SK-N-SH (cell line): ENCODE measurements around the gene TMEM69. TPM values are rescaled to one million over a fixed set of nuclear protein-coding genes. Genes with fewer than 3 reads are reported as not detected.
"Not testable (repeated sequence)": the region's sequence is repeated elsewhere in the genome, so short reads cannot be mapped to it uniquely, and the experiment has no call there.

ENCODE experiments used
- CTCF ChIA-PET: fragments of 300-600, 350-600 bp; formaldehyde crosslinking; extraction: SDS; loops from one replicate; lab custom pipeline; 2021; lab: Yijun Ruan, JAX
- POLR2A ChIA-PET: fragments of 350-600 bp; sonication (Branson Sonifier 250); formaldehyde crosslinking; extraction: SDS; loops from one replicate; lab custom pipeline; 2020; ENCODE audit warnings: antibody characterized with exemption, inconsistent platforms; lab: Yijun Ruan, JAX
- DNase-seq: peaks from one replicate; pipeline ENCODE4 v3.0.0; 2012
- H2AFZ ChIP-seq: fragments of 200-600 bp; sonication (generic); 2 replicates; pipeline ENCODE4 v1.8.1; 2016; ENCODE audit warnings: antibody characterized with exemption, mild to moderate bottlenecking, low read depth
- H3F3A ChIP-seq: fragments of 200-600 bp; sonication (generic); replicated peaks from 2 replicates; pipeline ENCODE3; 2016; ENCODE audit warnings: antibody characterized with exemption, mild to moderate bottlenecking; ENCODE audit not compliant: insufficient read depth
- H3K27ac ChIP-seq, 2 experiments: fragments of 200-500 bp in 1 of 2; fragments of 200-600 bp in 1 of 2; sonication (Bioruptor generic) in 1 of 2; sonication (generic), shearing (Covaris generic) in 1 of 2; 2 replicates each; pipeline versions ENCODE4 v1.5.1 to v1.6.1; 2014 to 2016; ENCODE audit warnings: low read depth in 2 of 2, inconsistent platforms in 1 of 2, low read length in 1 of 2, mild to moderate bottlenecking in 1 of 2, mixed read lengths in 1 of 2
- H3K27me3 ChIP-seq: fragments of 200-600 bp; sonication (generic), shearing (Covaris generic); 2 replicates; pipeline ENCODE4 v1.6.1; 2016; ENCODE audit warnings: mixed run types; ENCODE audit not compliant: insufficient read depth
- H3K36me3 ChIP-seq, 2 experiments: fragments of 200-500 bp in 1 of 2; fragments of 200-600 bp in 1 of 2; sonication (Bioruptor generic) in 1 of 2; sonication (generic) in 1 of 2; replicated peaks in 1 of 2; 2 replicates each; pipeline versions ENCODE3 to v1.5.1; 2014 to 2016; ENCODE audit warnings: low read length in 1 of 2, mild to moderate bottlenecking in 1 of 2; ENCODE audit not compliant: insufficient read depth in 2 of 2, control insufficient read depth in 1 of 2
- H3K4me1 ChIP-seq, 2 experiments: fragments of 200-500 bp in 1 of 2; fragments of 200-600 bp in 1 of 2; sonication (Bioruptor generic) in 1 of 2; sonication (generic), shearing (Covaris generic) in 1 of 2; 2 replicates each; pipeline versions ENCODE4 v1.5.1 to v1.6.1; 2014 to 2016; ENCODE audit warnings: low read depth in 1 of 2, low read length in 1 of 2, mixed run types in 1 of 2; ENCODE audit not compliant: insufficient read depth in 2 of 2, control insufficient read depth in 1 of 2
- H3K4me2 ChIP-seq: fragments of 200-600 bp; sonication (generic), shearing (Covaris generic); 2 replicates; pipeline ENCODE4 v1.6.1; 2017; ENCODE audit warnings: mixed run types
- H3K4me3 ChIP-seq, 2 experiments: fragments of 200-500 bp in 1 of 2; fragments of 200-600 bp in 1 of 2; sonication (Bioruptor generic) in 1 of 2; sonication (generic), shearing (Covaris generic) in 1 of 2; 2 replicates each; pipeline versions ENCODE4 v1.5.1 to v1.8.1; 2014 to 2016; ENCODE audit warnings: low read depth in 2 of 2, inconsistent platforms in 1 of 2, low read length in 1 of 2, mild to moderate bottlenecking in 1 of 2, mixed read lengths in 1 of 2, moderate library complexity in 1 of 2
- H3K79me2 ChIP-seq: fragments of 200-600 bp; sonication (generic); 2 replicates; pipeline ENCODE4 v1.8.1; 2017; ENCODE audit warnings: mild to moderate bottlenecking; ENCODE audit not compliant: insufficient read depth
- H3K9ac ChIP-seq: fragments of 200-600 bp; sonication (generic); 2 replicates; pipeline ENCODE4 v1.6.1; 2017; ENCODE audit warnings: mixed run types
- H3K9me2 ChIP-seq: fragments of 200-600 bp; sonication (generic); 2 replicates; pipeline ENCODE4 v1.6.1; 2017; ENCODE audit warnings: mixed run types
- H3K9me3 ChIP-seq: fragments of 200-600 bp; sonication (generic); 2 replicates; pipeline ENCODE4 v1.6.1; 2017; ENCODE audit warnings: mixed run types, mild to moderate bottlenecking, moderate library complexity
- H4K20me1 ChIP-seq: fragments of 200-600 bp; sonication (generic); 2 replicates; pipeline ENCODE4 v1.6.1; 2017; ENCODE audit warnings: mild to moderate bottlenecking, mixed run types; ENCODE audit not compliant: insufficient read depth
- FOXJ3 ChIP-seq: sonication (generic); formaldehyde crosslinking; IDR thresholded peaks from 2 replicates; pipeline ENCODE4 v1.5.1; 2020; ENCODE audit warnings: mild to moderate bottlenecking, missing genetic modification reagents
- FOXM1 ChIP-seq: IDR thresholded peaks from 2 replicates; pipeline ENCODE4 v1.4.0; 2012; ENCODE audit warnings: low read depth, mild to moderate bottlenecking
- MEF2A ChIP-seq: IDR thresholded peaks from 2 replicates; pipeline ENCODE4 v1.4.0; 2012; ENCODE audit warnings: low read depth, borderline replicate concordance
- POLR2AphosphoS5 ChIP-seq: IDR thresholded peaks from 2 replicates; pipeline ENCODE4 v1.6.1; 2012; ENCODE audit warnings: low read depth, low read length
- SIN3A ChIP-seq: IDR thresholded peaks from 2 replicates; pipeline ENCODE4 v1.6.1; 2012; ENCODE audit warnings: low read depth, mild to moderate bottlenecking, low read length, moderate library complexity, borderline replicate concordance
- SMC3 ChIP-seq: IDR thresholded peaks from 2 replicates; pipeline ENCODE4 v1.6.1; 2012; ENCODE audit warnings: low read depth, low read length, improper control_type of control experiment
- TAF1 ChIP-seq: IDR thresholded peaks from 2 replicates; pipeline ENCODE4 v1.6.1; 2012; ENCODE audit warnings: low read depth, mild to moderate bottlenecking, low read length, moderate library complexity, borderline replicate concordance
- whole genome bisulfite sequencing: methylation state at CpG from one replicate; pipeline ENCODE4 v1.1.6; 2017; ENCODE audit warnings: low lambda C conversion rate; 5-methylcytosine and 5-hydroxymethylcytosine counted together
- polyA plus RNA-seq, 3 experiments: library from polyadenylated mRNA; depleted of rRNA; stranded (reverse); fragments of >200 nt; gene quantifications; 2 replicates each; pipeline ENCODE4 v1.2.3, GENCODE V29; 2012

TMEM69 gene
- polyA plus RNA-seq, 1 of the 3 experiments (the other 2 are of a cell fraction): 46.1 TPM

DNA sequence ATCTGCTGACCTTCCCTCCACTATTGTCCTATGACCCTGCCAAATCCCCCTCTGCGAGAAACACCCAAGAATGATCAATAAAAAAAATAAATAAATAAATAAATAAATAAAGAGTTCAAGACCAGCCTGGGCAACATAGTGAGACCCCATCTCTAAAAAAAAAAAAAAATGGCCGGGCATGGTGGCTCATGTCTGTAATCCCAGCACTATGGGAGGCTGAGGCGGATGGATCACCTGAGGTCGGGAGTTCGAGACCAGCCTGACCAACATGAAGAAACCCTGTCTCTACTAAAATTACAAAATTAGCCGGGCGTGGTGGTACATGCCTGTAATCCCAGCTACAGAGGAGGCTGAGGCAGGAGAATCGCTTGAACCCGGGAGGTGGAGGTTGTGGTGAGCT, 38.0 kb downstream of the TMEM69 start:
- CTCF ChIA-PET: interaction anchor here (0.8 kb wide), 1 partner anchor 11 kb away, joined by 3 read pairs; no protein-coding TSS in a partner anchor
- H2AFZ ChIP-seq, H3K4me3 ChIP-seq, H4K20me1 ChIP-seq, H3K4me2 ChIP-seq, H3K36me3 ChIP-seq, H3K79me2 ChIP-seq, H3K9me2 ChIP-seq, DNase-seq, H3F3A ChIP-seq, H3K9ac ChIP-seq, H3K4me1 ChIP-seq, POLR2A ChIA-PET, H3K27ac ChIP-seq, H3K27me3 ChIP-seq, H3K9me3 ChIP-seq: not testable (repeated sequence)
- WGBS: 98% methylated on average over 9 of the region's 9 CpGs

DNA sequence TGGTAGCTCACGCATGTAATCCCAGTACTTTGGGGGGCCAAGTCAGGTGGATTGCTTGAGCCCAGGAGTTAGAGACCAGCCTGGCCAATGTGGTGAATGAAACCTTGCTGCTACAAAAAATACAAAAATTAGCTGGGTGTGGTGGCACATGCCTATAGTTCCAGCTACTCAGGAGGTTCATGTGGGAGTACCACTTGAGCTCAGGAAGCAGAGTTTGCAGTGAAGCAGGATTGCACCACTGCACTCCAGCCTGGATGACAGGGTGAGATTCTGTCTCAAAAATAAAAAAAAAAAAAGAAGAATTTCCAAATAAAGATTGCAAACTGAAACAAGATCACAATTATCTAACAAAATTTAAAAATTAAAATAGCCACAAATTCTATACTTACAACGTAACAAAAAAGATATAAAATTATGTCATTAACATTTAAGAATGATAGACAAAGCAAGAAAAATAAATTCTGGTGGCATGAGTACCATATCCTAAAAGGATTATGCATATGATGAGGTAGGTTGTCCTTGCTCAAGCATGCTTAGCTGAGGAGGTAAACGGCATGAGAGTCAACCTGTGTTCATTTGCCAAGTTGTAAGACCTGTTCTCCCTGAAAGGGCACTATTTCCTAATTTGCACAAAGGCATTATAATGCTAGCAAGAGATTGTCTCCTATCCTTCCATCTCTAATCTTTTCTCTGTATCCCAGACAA, 42.2 kb downstream of the TMEM69 start:
- Histone ChIP-seq H3K27me3 (no peaks in the 10 kb centered on the region), H3K36me3 (peaks cover 2 to 9% of the 10 kb centered on the region in 2 experiments), H3K27ac (no peak overlapping the region), H3K9ac (no peak overlapping the region), H3K4me1 (no peaks in the 10 kb centered on the region), H4K20me1 (no peaks in the 10 kb centered on the region), H3K9me3 (no peaks in the 10 kb centered on the region; the same call in 1 of the 2 replicates), H2AFZ (no peak overlapping the region)
- CTCF ChIA-PET: no interaction called here
- TF ChIP-seq SIN3A (no peak), FOXJ3 (no peak), SMC3 (no peak), TAF1 (no peak), POLR2AphosphoS5 (no peak), FOXM1 (no peak)
- TF ChIP-seq, all 33 proteins: peak for 0
- H3K4me3 ChIP-seq: no peak overlapping the region
- H3K9me2 ChIP-seq: no peaks in the 10 kb centered on the region
- no peaks in the 10 kb centered on the region for H3K79me2 ChIP-seq
- H3F3A ChIP-seq: peaks cover 6% of the 10 kb centered on the region
- no peak overlapping the region for H3K4me2 ChIP-seq
- WGBS: 79% methylated on average over 3 of the region's 3 CpGs
- POLR2A ChIA-PET: no interaction called here
- no peak for DNase-seq

DNA sequence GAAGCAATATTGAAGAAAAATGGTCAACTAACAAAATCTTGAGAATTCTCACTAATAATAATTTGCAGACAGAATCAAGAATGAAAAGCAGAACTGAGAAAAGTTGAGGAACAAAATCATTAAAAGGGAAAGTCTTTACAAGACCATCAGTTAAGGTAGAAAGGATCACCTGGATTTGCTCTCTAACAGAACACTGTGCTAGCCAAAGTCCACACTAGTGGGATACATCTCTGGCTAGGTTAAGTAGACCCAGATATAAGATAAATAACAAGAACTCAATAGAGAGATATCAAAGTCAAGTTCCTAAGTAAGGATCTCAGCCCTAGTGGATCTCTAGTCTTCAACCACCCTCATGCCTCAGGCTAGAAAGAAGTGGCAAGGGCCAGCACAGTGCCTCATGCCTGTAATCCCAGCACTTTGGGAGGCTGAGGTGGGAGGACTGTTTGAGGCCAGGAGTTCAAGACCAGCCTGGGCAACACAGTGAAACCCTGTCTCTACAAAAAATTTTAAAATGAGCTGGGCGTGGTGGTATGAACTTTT, 42.9 kb downstream of the TMEM69 start:
- no peak for DNase-seq
- Histone ChIP-seq H3K9ac (no peak overlapping the region), H3K79me2 (no peaks in the 10 kb centered on the region), H4K20me1 (no peaks in the 10 kb centered on the region), H3K36me3 (peaks cover 2 to 9% of the 10 kb centered on the region in 2 experiments), H3K27ac (no peak overlapping the region), H3K27me3 (no peaks in the 10 kb centered on the region), H2AFZ (no peak overlapping the region), H3K9me3 (no peaks in the 10 kb centered on the region; the same call in 1 of the 2 replicates), H3F3A (peaks cover 6% of the 10 kb centered on the region), H3K4me2 (no peak overlapping the region), H3K9me2 (no peaks in the 10 kb centered on the region), H3K4me3 (no peak overlapping the region), H3K4me1 (no peaks in the 10 kb centered on the region)
- TF ChIP-seq MEF2A: no peak
- ChIA-PET CTCF (no interaction called here), POLR2A (no interaction called here)
- WGBS: 94% methylated on average over 1 of the region's 1 CpG
